ENCODE data around the gene DDX51.

Gene DDX51

GRCh38 chr12:132164426-132164825 lies 20.3 kb upstream of the DDX51 start:
- H3K4me2 ChIP-seq (ENCODE audit: low read length): no peak overlapping the region
- H3K9ac ChIP-seq: no peak overlapping the region
- H3K4me3 ChIP-seq (ENCODE audit: low read depth, low read length): no peak overlapping the region
- H3K4me1 ChIP-seq: no peaks in the 10 kb centered on the region
- H3K9me3 ChIP-seq (ENCODE audit: control insufficient read depth, low read length): no peaks in the 10 kb centered on the region
- no peaks in the 10 kb centered on the region for H3K27me3 ChIP-seq (ENCODE audit: control insufficient read depth, insufficient read depth, low read length)
- H3K36me3 ChIP-seq (ENCODE audit: control insufficient read depth, insufficient read depth, low read length): no peaks in the 10 kb centered on the region
- H3K27ac ChIP-seq: no peak overlapping the region
- no peaks in the 10 kb centered on the region for H3K79me2 ChIP-seq
- no peak for TF ChIP-seq CTCF (IDR thresholded peaks at IDR 0.05)
- H2AFZ ChIP-seq: no peak overlapping the region

GRCh38 chr12:132163911-132164288 lies 19.8 kb upstream of the DDX51 start:
- Histone ChIP-seq H3K27me3 (ENCODE audit: control insufficient read depth, insufficient read depth, low read length) (no peaks in the 10 kb centered on the region), H3K4me2 (ENCODE audit: low read length) (no peak overlapping the region), H3K9me3 (ENCODE audit: control insufficient read depth, low read length) (no peaks in the 10 kb centered on the region), H3K27ac (no peak overlapping the region), H3K36me3 (ENCODE audit: control insufficient read depth, insufficient read depth, low read length) (no peaks in the 10 kb centered on the region), H3K4me1 (no peaks in the 10 kb centered on the region), H2AFZ (no peak overlapping the region), H3K9ac (no peak overlapping the region), H3K4me3 (ENCODE audit: low read depth, low read length) (no peak overlapping the region), H3K79me2 (no peaks in the 10 kb centered on the region)
- no peak for TF ChIP-seq CTCF (IDR thresholded peaks at IDR 0.05)

- no peak overlapping the region for H3K9ac ChIP-seq
- H3K4me3 ChIP-seq (ENCODE audit: low read depth, low read length): no peak overlapping the region
These were observed 19.2 kb upstream of the DDX51 start for GRCh38 chr12:132163041-132163910.

GRCh38 chr12:132162508-132163031 lies 18.5 kb upstream of the DDX51 start:
- Histone ChIP-seq H3K27ac (no peak overlapping the region), H3K4me3 (ENCODE audit: low read depth, low read length) (no peak overlapping the region), H3K9me3 (ENCODE audit: control insufficient read depth, low read length) (no peaks in the 10 kb centered on the region), H3K4me2 (ENCODE audit: low read length) (no peak overlapping the region), H3K36me3 (ENCODE audit: control insufficient read depth, insufficient read depth, low read length) (no peaks in the 10 kb centered on the region), H3K27me3 (ENCODE audit: control insufficient read depth, insufficient read depth, low read length) (no peaks in the 10 kb centered on the region), H3K4me1 (no peaks in the 10 kb centered on the region), H3K79me2 (no peaks in the 10 kb centered on the region), H3K9ac (no peak overlapping the region), H2AFZ (no peak overlapping the region)
- TF ChIP-seq CTCF (IDR thresholded peaks at IDR 0.05): no peak

More at GRCh38 chr12:132163041-132163910, 19.2 kb upstream of the DDX51 start:
- Histone ChIP-seq H3K27me3 (ENCODE audit: control insufficient read depth, insufficient read depth, low read length) (no peaks in the 10 kb centered on the region), H3K79me2 (no peaks in the 10 kb centered on the region), H3K4me1 (no peaks in the 10 kb centered on the region), H3K4me2 (ENCODE audit: low read length) (no peak overlapping the region), H3K27ac (no peak overlapping the region), H3K36me3 (ENCODE audit: control insufficient read depth, insufficient read depth, low read length) (no peaks in the 10 kb centered on the region), H2AFZ (no peak overlapping the region), H3K9me3 (ENCODE audit: control insufficient read depth, low read length) (no peaks in the 10 kb centered on the region)
- no peak for TF ChIP-seq CTCF (IDR thresholded peaks at IDR 0.05)

Measured in parathyroid adenoma (tissue), 2 donors.